HCT116 (cell line): ENCODE data around the gene FHOD3. TPM values are rescaled to one million over a fixed set of nuclear protein-coding genes. Genes with fewer than 3 reads are reported as not detected.

Experiments used
- ATAC-seq: fragments of 200-7000 bp; cut with Tn5 transposase; 2 replicates; pipeline ENCODE4 v1.9.1; 2020; ENCODE audit warnings: mild to moderate bottlenecking, moderate library complexity
- BruUV-seq: library from RNA; stranded (reverse); fragments of 400-500 nt; replicated peaks from 2 replicates; lab custom pipeline; 2021; lab: Mats Ljungman, UMichigan
- CTCF ChIA-PET: fragments of 300-600 bp; sonication (Branson Sonifier 250); formaldehyde crosslinking; loops from one replicate; lab custom pipeline; 2021; ENCODE audit warnings: antibody characterized with exemption; lab: Charles Lee
- POLR2A ChIA-PET: fragments of 300-600, 350-600 bp; sonication (Branson Sonifier 250); formaldehyde crosslinking; loops from one replicate; lab custom pipeline; 2021; ENCODE audit warnings: antibody characterized with exemption; lab: Charles Lee
- RAD21 ChIA-PET, 2 experiments: fragments of 300-600 bp; sonication (Branson Sonifier 250); formaldehyde crosslinking; loops; one replicate each; lab custom pipeline; 2023; ENCODE audit warnings: low total read pairs in 2 of 2; ENCODE audit not compliant: uncharacterized antibody in 2 of 2, unreplicated experiment in 2 of 2, low non-redundant PET in 1 of 2; lab: Charles Lee
- DNase-seq: peaks from one replicate; pipeline ENCODE4 v3.0.0-alpha.2; 2010; ENCODE audit warnings: low read depth, low spot score
- H2AFZ ChIP-seq: fragments of 200-600 bp; shearing (Covaris generic), sonication (generic); 2 replicates; pipeline ENCODE4 v1.6.1; 2017; ENCODE audit warnings: low read depth, mixed run types, mixed read lengths, antibody characterized with exemption, low read length; ENCODE audit not compliant: poor library complexity, severe bottlenecking
- H3K27ac ChIP-seq: 2 replicates; pipeline ENCODE4 v1.5.1; 2012; ENCODE audit warnings: low read depth, low read length
- H3K27me3 ChIP-seq: fragments of 200-600 bp; sonication (generic); 2 replicates; pipeline ENCODE4 v1.6.1; 2016; ENCODE audit warnings: mixed run types, low read length, mixed read lengths; ENCODE audit not compliant: insufficient read depth
- H3K36me3 ChIP-seq, 2 experiments: fragments of 200-500 bp in 1 of 2; fragments of 200-600 bp in 1 of 2; sonication (Bioruptor generic) in 1 of 2; sonication (generic) in 1 of 2; 2 replicates each; pipeline versions ENCODE4 v1.5.1 to v1.6.1; 2014 to 2016; ENCODE audit warnings: low read length in 2 of 2, inconsistent platforms in 1 of 2, mixed read lengths in 1 of 2, mixed run types in 1 of 2; ENCODE audit not compliant: insufficient read depth in 2 of 2, control insufficient read depth in 1 of 2
- H3K4me1 ChIP-seq, 2 experiments: fragments of 200-600 bp in 1 of 2; sonication (generic) in 1 of 2; 2 replicates each; pipeline versions ENCODE4 v1.5.1 to v1.6.1; 2012 to 2017; ENCODE audit warnings: low read length in 2 of 2, inconsistent platforms in 1 of 2, mild to moderate bottlenecking in 1 of 2, mixed read lengths in 1 of 2, mixed run types in 1 of 2, moderate library complexity in 1 of 2; ENCODE audit not compliant: insufficient read depth in 2 of 2, control insufficient read depth in 1 of 2
- H3K4me2 ChIP-seq: fragments of 200-600 bp; sonication (generic); 2 replicates; pipeline ENCODE4 v1.6.1; 2017; ENCODE audit warnings: mixed run types, low read length, mixed read lengths
- H3K4me3 ChIP-seq, 2 experiments: fragments of 200-600 bp in 1 of 2; sonication (generic) in 1 of 2; replicated peaks in 1 of 2; 2 replicates each; pipeline ENCODE4 v1.5.1; 2011 to 2016; ENCODE audit warnings: low read length in 2 of 2, control low read depth in 1 of 2, low read depth in 1 of 2, mild to moderate bottlenecking in 1 of 2, mixed read lengths in 1 of 2, mixed run types in 1 of 2
- H3K79me2 ChIP-seq: fragments of 200-600 bp; sonication (generic); 2 replicates; pipeline ENCODE4 v1.6.1; 2017; ENCODE audit warnings: mild to moderate bottlenecking, mixed run types, low read length, moderate library complexity, mixed read lengths; ENCODE audit not compliant: insufficient read depth
- H3K9ac ChIP-seq: fragments of 200-600 bp; sonication (generic); 2 replicates; pipeline ENCODE4 v1.6.1; 2016; ENCODE audit warnings: low read length, mixed read lengths
- H3K9me2 ChIP-seq: fragments of 200-600 bp; sonication (generic), shearing (Covaris generic); 2 replicates; pipeline ENCODE4 v1.6.1; 2017; ENCODE audit warnings: mixed run types, mild to moderate bottlenecking, moderate library complexity; ENCODE audit not compliant: insufficient read depth
- H3K9me3 ChIP-seq, 2 experiments: fragments of 200-500 bp in 1 of 2; fragments of 200-600 bp in 1 of 2; sonication (Bioruptor generic) in 1 of 2; sonication (generic) in 1 of 2; 2 replicates each; pipeline ENCODE4 v1.6.1; 2014 to 2017; ENCODE audit warnings: low read length in 2 of 2, mixed read lengths in 2 of 2, inconsistent platforms in 1 of 2, low read depth in 1 of 2, mild to moderate bottlenecking in 1 of 2, mixed run types in 1 of 2, moderate library complexity in 1 of 2; ENCODE audit not compliant: control insufficient read depth in 1 of 2, insufficient read depth in 1 of 2
- H4K20me1 ChIP-seq: fragments of 200-600 bp; sonication (generic), shearing (Covaris generic); 2 replicates; pipeline ENCODE4 v1.6.1; 2017; ENCODE audit warnings: mixed run types, mild to moderate bottlenecking, moderate library complexity; ENCODE audit not compliant: insufficient read depth
- CBX3 ChIP-seq: IDR thresholded peaks from 2 replicates; pipeline ENCODE4 v1.6.1; 2012; ENCODE audit warnings: low read depth
- CEBPB ChIP-seq: IDR thresholded peaks from 2 replicates; pipeline ENCODE4 v1.6.1; 2012; ENCODE audit warnings: low read depth
- EGR1 ChIP-seq: IDR thresholded peaks from 2 replicates; pipeline ENCODE4 v1.6.1; 2012; ENCODE audit warnings: low read depth
- ELF1 ChIP-seq: IDR thresholded peaks from 2 replicates; pipeline ENCODE4 v1.6.1; 2012; ENCODE audit warnings: low read depth, borderline replicate concordance
- EZH2phosphoT487 ChIP-seq: fragments of 200-600 bp; IDR thresholded peaks from 2 replicates; pipeline ENCODE4 v1.6.1; 2018; ENCODE audit warnings: antibody characterized with exemption, borderline replicate concordance
- FOSL1 ChIP-seq: IDR thresholded peaks from 2 replicates; pipeline ENCODE4 v1.6.1; 2012; ENCODE audit warnings: low read depth
- POLR2A ChIP-seq: IDR thresholded peaks from 2 replicates; pipeline ENCODE4 v1.7.0; 2011; ENCODE audit warnings: borderline replicate concordance; ENCODE audit not compliant: insufficient read depth, insufficient read length; ENCODE audit errors: extremely low read depth
- POLR2AphosphoS5 ChIP-seq: IDR thresholded peaks from 2 replicates; pipeline ENCODE4 v1.6.1; 2011; ENCODE audit warnings: mild to moderate bottlenecking, low read depth, low read length, moderate library complexity
- SIN3A ChIP-seq: IDR thresholded peaks from 2 replicates; pipeline ENCODE4 v1.6.1; 2012; ENCODE audit warnings: low read depth
- SP1 ChIP-seq: IDR thresholded peaks from 2 replicates; pipeline ENCODE4 v1.6.1; 2012; ENCODE audit warnings: low read depth
- SRF ChIP-seq: IDR thresholded peaks from 2 replicates; pipeline ENCODE4 v1.6.1; 2012; ENCODE audit warnings: low read depth
- TCF7L2 ChIP-seq: IDR thresholded peaks from 2 replicates; pipeline ENCODE4 v1.7.0; 2011; ENCODE audit warnings: borderline replicate concordance, inconsistent platforms; ENCODE audit not compliant: insufficient read depth, insufficient read length; ENCODE audit errors: extremely low read depth
- YY1 ChIP-seq: IDR thresholded peaks from 2 replicates; pipeline ENCODE4 v1.6.1; 2011; ENCODE audit warnings: low read length, low read depth, moderate library complexity, mild to moderate bottlenecking; ENCODE audit not compliant: insufficient replicate concordance; ENCODE audit errors: extremely low read depth
- ZFX ChIP-seq: fragments of 450-650 bp; IDR thresholded peaks from 2 replicates; pipeline ENCODE4 v1.6.1; 2017
- ZNF274 ChIP-seq: fragments of 200-500 bp; sonication (Bioruptor generic); IDR thresholded peaks from 2 replicates; pipeline ENCODE4 v1.6.1; 2014; ENCODE audit warnings: mild to moderate bottlenecking, low read depth, low read length, inconsistent platforms
- intact Hi-C: fragments of 100-400 bp; cut with micrococcal nuclease; formaldehyde crosslinking; loops from 2 replicates; pipeline ENCODE4 v1.10.0; 2022
- total RNA-seq: library from RNA; stranded (reverse); gene quantifications from one replicate; pipeline ENCODE4 v1.2.1, GENCODE V29; 2021; ENCODE audit not compliant: unreplicated experiment
- TF ChIP-seq, protein P1 (sequence below): IDR thresholded peaks from 2 replicates; pipeline ENCODE4 v1.6.1; 2012
- TF ChIP-seq, protein P2 (sequence below): IDR thresholded peaks from 2 replicates; pipeline ENCODE4 v1.6.1; 2012
- TF ChIP-seq, protein P3 (sequence below): IDR thresholded peaks from 2 replicates; pipeline ENCODE4 v1.6.1; 2011; ENCODE audit warnings: mild to moderate bottlenecking, low read length, moderate library complexity; ENCODE audit not compliant: insufficient replicate concordance; ENCODE audit errors: extremely low read depth

The FHOD3 gene
- total RNA-seq, 1 experiment from 2014 or later: 4.0 TPM

DNA sequence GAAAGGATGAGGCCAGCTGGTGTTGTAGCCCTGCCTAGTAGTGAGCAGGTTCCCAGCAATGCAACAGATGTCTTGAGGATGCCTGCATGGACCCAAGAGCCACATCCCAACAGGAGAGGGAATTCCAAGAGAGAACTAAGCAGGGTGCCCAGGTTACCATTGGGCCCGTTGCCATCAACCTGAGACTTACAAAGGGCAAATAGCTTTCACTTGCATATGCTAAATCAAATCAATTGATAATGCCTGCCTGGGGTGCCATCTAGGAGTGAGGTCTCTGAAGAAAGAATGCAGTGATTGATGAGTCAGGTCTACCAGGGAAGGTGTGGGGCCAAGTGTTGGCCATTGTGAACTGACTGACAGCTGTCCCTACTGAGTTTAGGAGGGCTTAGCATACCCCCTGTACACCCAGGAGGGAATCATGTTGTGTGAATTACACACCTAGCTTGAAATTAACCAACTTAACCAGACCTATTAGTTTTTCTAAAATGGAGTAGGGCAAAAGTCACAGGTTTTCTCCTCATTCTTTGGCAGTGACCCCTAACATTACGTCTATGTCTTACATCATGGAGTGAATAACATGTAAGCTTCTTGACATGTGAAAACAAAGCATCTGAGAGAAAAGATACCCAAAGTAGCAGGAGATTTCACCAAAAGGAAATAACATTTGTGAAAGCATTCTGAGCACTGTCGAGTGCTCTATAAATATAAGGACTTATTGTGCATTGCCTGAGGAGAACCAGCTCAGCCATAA lies 32.3 kb downstream of the FHOD3 start:
- POLR2A ChIA-PET: no interaction called here
- CTCF ChIA-PET: no interaction called here
- Histone ChIP-seq H3K27me3 (peaks cover 10% of the 10 kb centered on the region; the same call in 1 of the 2 replicates), H3K4me1 (no peaks in the 10 kb centered on the region; a peak in 1 of 4 replicates), H2AFZ (no peak overlapping the region), H3K4me2 (no peak overlapping the region), H3K9me3 (no peaks in the 10 kb centered on the region), H3K27ac (no peak overlapping the region), H4K20me1 (no peaks in the 10 kb centered on the region), H3K9me2 (no peaks in the 10 kb centered on the region), H3K9ac (no peak overlapping the region), H3K4me3 (no peak overlapping the region), H3K79me2 (no peaks in the 10 kb centered on the region), H3K36me3 (no peaks in the 10 kb centered on the region)
- ATAC-seq: no peak
- TF ChIP-seq SRF (no peak), EZH2phosphoT487 (no peak), EGR1 (no peak), FOSL1 (no peak), SIN3A (no peak), POLR2AphosphoS5 (no peak), ZNF274 (no peak), CBX3 (no peak), ELF1 (no peak), TCF7L2 (no peak), SP1 (no peak), CEBPB (no peak), POLR2A (no peak), YY1 (no peak), ZFX (no peak)
- TF ChIP-seq, protein P1, sequence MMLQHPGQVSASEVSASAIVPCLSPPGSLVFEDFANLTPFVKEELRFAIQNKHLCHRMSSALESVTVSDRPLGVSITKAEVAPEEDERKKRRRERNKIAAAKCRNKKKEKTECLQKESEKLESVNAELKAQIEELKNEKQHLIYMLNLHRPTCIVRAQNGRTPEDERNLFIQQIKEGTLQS: no peak
- TF ChIP-seq, protein P2, sequence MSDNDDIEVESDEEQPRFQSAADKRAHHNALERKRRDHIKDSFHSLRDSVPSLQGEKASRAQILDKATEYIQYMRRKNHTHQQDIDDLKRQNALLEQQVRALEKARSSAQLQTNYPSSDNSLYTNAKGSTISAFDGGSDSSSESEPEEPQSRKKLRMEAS: no peak
- TF ChIP-seq, protein P3, sequence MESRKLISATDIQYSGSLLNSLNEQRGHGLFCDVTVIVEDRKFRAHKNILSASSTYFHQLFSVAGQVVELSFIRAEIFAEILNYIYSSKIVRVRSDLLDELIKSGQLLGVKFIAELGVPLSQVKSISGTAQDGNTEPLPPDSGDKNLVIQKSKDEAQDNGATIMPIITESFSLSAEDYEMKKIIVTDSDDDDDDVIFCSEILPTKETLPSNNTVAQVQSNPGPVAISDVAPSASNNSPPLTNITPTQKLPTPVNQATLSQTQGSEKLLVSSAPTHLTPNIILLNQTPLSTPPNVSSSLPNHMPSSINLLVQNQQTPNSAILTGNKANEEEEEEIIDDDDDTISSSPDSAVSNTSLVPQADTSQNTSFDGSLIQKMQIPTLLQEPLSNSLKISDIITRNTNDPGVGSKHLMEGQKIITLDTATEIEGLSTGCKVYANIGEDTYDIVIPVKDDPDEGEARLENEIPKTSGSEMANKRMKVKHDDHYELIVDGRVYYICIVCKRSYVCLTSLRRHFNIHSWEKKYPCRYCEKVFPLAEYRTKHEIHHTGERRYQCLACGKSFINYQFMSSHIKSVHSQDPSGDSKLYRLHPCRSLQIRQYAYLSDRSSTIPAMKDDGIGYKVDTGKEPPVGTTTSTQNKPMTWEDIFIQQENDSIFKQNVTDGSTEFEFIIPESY: no peak
- intact Hi-C loops: no loop called here
- BruUV-seq: no TSS peak
- RAD21 ChIA-PET: no interaction called here
- no peak for DNase-seq
